CD14-positive monocyte (primary cell): Measurements from ENCODE around the gene AKAP6. TPM values are rescaled to one million over a fixed set of nuclear protein-coding genes. Genes with fewer than 3 reads are reported as not detected.

ENCODE experiments used
- DNase-seq, 3 donors: peaks; one replicate each; pipeline ENCODE4 v3.0.0-alpha.2; 2011 to 2022
- H2AFZ ChIP-seq: 2 replicates; pipeline ENCODE4 v1.6.0; 2012; ENCODE audit warnings: mild to moderate bottlenecking, low read depth, low read length, inconsistent platforms; ENCODE audit not compliant: insufficient read depth, poor library complexity, severe bottlenecking
- H3K27ac ChIP-seq, 2 donors: 1 replicate in 1 of 2; 2 replicates in 1 of 2; pipeline ENCODE4 v1.5.1; 2012 to 2013; ENCODE audit warnings: low read length in 2 of 2, control low read depth in 1 of 2, inconsistent platforms in 1 of 2, low read depth in 1 of 2, mild to moderate bottlenecking in 1 of 2
- H3K27me3 ChIP-seq, 2 donors: one replicate each; pipeline versions ENCODE4 v1.6.0 to v1.6.1; 2011 to 2013; ENCODE audit warnings: low read length in 2 of 2; ENCODE audit not compliant: control insufficient read depth in 2 of 2, insufficient read depth in 2 of 2
- H3K36me3 ChIP-seq, 2 donors: replicated peaks in 1 of 2; 1 replicate in 1 of 2; 2 replicates in 1 of 2; pipeline versions ENCODE4 v1.5.1 to v1.6.1; 2012 to 2013; ENCODE audit warnings: low read length in 2 of 2, control low read depth in 1 of 2, inconsistent platforms in 1 of 2, mild to moderate bottlenecking in 1 of 2; ENCODE audit not compliant: insufficient read depth in 2 of 2, control insufficient read depth in 1 of 2
- H3K4me1 ChIP-seq, 2 donors: 1 replicate in 1 of 2; 2 replicates in 1 of 2; pipeline versions ENCODE4 v1.5.1 to v1.6.1; 2012 to 2013; ENCODE audit warnings: low read length in 2 of 2, control low read depth in 1 of 2, inconsistent platforms in 1 of 2, mild to moderate bottlenecking in 1 of 2, moderate library complexity in 1 of 2; ENCODE audit not compliant: insufficient read depth in 2 of 2, control insufficient read depth in 1 of 2
- H3K4me2 ChIP-seq: replicated peaks from 2 replicates; pipeline ENCODE3; 2012; ENCODE audit warnings: low read length, moderate library complexity, mild to moderate bottlenecking; ENCODE audit not compliant: poor library complexity, severe bottlenecking; ENCODE audit errors: extremely low read depth
- H3K4me3 ChIP-seq, 3 experiments: fragments of 200-600 bp in 1 of 3; sonication (generic) in 1 of 3; replicated peaks in 1 of 3; 1 replicate in 2 of 3; 2 replicates in 1 of 3; pipeline ENCODE4 v1.5.1; 2011 to 2013; ENCODE audit warnings: low read length in 3 of 3, mild to moderate bottlenecking in 3 of 3, control low read depth in 2 of 3, low read depth in 2 of 3, inconsistent platforms in 1 of 3, moderate library complexity in 1 of 3
- H3K79me2 ChIP-seq: 2 replicates; pipeline ENCODE4 v1.6.0; 2012; ENCODE audit warnings: mild to moderate bottlenecking, control low read depth, inconsistent platforms, low read length, moderate library complexity; ENCODE audit not compliant: insufficient read depth
- H3K9ac ChIP-seq: 2 replicates; pipeline ENCODE4 v1.6.0; 2017; ENCODE audit warnings: low read length, mild to moderate bottlenecking; ENCODE audit not compliant: insufficient read depth, poor library complexity, severe bottlenecking
- H3K9me3 ChIP-seq, 2 donors: replicated peaks in 1 of 2; 1 replicate in 1 of 2; 2 replicates in 1 of 2; pipeline versions ENCODE4 v1.5.1 to v1.6.1; 2012 to 2013; ENCODE audit warnings: low read length in 2 of 2, control low read depth in 1 of 2; ENCODE audit not compliant: control insufficient read depth in 1 of 2, insufficient read depth in 1 of 2
- H4K20me1 ChIP-seq: 2 replicates; pipeline ENCODE4 v1.6.0; 2012; ENCODE audit warnings: mild to moderate bottlenecking, low read length, control low read depth, moderate library complexity; ENCODE audit not compliant: insufficient read depth
- H3K27ac Mint-ChIP-seq, 7 donors: one replicate each; pipeline ENCODE4 v1.8.0; 2020; ENCODE audit warnings: mild to moderate bottlenecking in 7 of 7, mixed read lengths in 7 of 7, moderate library complexity in 6 of 7, inconsistent platforms in 2 of 7
- H3K27me3 Mint-ChIP-seq, 3 donors: one replicate each; pipeline ENCODE4 v1.8.0; 2021 to 2022; ENCODE audit warnings: low read depth in 3 of 3, mild to moderate bottlenecking in 3 of 3, mixed read lengths in 3 of 3, moderate library complexity in 3 of 3, inconsistent platforms in 1 of 3
- H3K36me3 Mint-ChIP-seq, 2 donors: one replicate each; pipeline ENCODE4 v1.8.0; 2020; ENCODE audit warnings: mixed read lengths in 2 of 2, inconsistent platforms in 1 of 2, mild to moderate bottlenecking in 1 of 2
- H3K4me1 Mint-ChIP-seq: one replicate; pipeline ENCODE4 v1.8.0; 2020; ENCODE audit warnings: mild to moderate bottlenecking, mixed read lengths
- H3K4me3 Mint-ChIP-seq, 2 donors: one replicate each; pipeline ENCODE4 v1.8.0; 2020; ENCODE audit warnings: mild to moderate bottlenecking in 2 of 2, mixed read lengths in 2 of 2, moderate library complexity in 1 of 2
- H3K9me3 Mint-ChIP-seq, 7 donors: one replicate each; pipeline ENCODE4 v1.8.0; 2020 to 2022; ENCODE audit warnings: mixed read lengths in 7 of 7, mild to moderate bottlenecking in 6 of 7, moderate library complexity in 6 of 7, inconsistent platforms in 2 of 7
- WGBS: methylation state at CpG from one replicate; pipeline ENCODE4 v1.1.5; 2013; ENCODE audit warnings: missing lambda C conversion rate; ENCODE audit not compliant: insufficient coverage; 5-methylcytosine and 5-hydroxymethylcytosine counted together
- intact Hi-C, 2 donors: fragments of 100-400 bp; cut with micrococcal nuclease; formaldehyde crosslinking; loops; one replicate each; pipeline versions ENCODE4 v1.15.0 to v1.15.1; 2023
- polyA plus RNA-seq, 3 donors: library from polyadenylated mRNA; depleted of rRNA in 1 of 3; unstranded in 2 of 3; stranded (reverse) in 1 of 3; fragments of 300-500 nt in 2 of 3; fragments of >200 nt in 1 of 3; fragmentation: Illumina TruSeq in 2 of 3; gene quantifications; 1 replicate in 2 of 3; 2 replicates in 1 of 3; pipeline ENCODE4 v1.2.3, GENCODE V29; 2012 to 2021
- TF ChIP-seq, protein P1 (sequence below): fragments of 200-600 bp; IDR thresholded peaks from one replicate; pipeline ENCODE4 v1.8.0; 2022; ENCODE audit warnings: antibody characterized with exemption, mild to moderate bottlenecking

Gene AKAP6
- polyA plus RNA-seq, 3 donors: not detected

DNA sequence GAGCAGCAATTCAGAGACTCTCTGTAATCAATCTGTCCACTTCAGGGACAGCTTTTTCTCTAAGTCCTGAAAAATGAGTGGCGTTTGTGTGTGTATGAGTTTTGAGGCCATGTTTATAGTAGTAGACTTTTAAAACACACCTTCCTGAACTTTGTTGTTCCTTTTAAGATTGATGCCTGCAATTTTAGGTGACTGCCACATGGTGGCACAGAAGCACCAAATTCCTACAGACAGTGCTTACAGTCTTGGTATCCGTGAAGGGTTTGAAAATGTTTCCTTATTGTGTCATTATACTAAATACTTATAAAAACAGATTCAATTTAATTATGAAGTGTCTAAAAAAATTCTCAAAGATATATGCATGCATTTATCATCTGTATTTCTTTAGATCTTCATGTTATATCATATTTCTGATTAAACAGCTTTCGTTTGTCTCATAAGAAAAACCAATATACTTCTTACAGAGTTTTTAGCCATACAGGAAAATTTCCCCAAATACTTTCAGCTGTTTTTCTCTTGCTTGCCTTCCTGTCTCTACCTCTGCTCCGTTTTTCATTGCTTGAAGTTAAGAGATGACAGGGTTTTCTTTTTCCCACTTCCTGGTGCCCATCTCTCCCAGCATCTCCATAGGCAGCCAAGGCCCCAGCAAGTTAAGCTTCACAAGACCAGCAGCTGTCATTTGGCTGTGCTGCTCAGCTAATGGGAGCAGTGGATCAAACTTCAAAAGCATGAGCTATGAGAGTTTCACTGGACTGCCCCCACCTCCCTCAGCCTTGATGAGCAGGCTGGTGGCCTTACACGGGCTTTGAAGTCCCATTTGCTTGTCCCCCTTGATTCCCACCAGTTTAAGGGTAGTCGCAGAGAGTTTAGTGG lies 259.6 kb downstream of the AKAP6 start:
- H3K4me1 Mint-ChIP-seq: no peaks in the 10 kb centered on the region
- Histone ChIP-seq H3K9me3 (peaks cover 0 to 5% of the 10 kb centered on the region in 2 donors), H3K79me2 (no peaks in the 10 kb centered on the region), H3K9ac (no peak overlapping the region), H4K20me1 (no peaks in the 10 kb centered on the region), H3K4me3 (no peak overlapping the region), H3K4me2 (no peak overlapping the region), H3K27ac (no peak overlapping the region), H2AFZ (no peak overlapping the region), H3K36me3 (no peaks in the 10 kb centered on the region), H3K27me3 (no peaks in the 10 kb centered on the region), H3K4me1 (no peaks in the 10 kb centered on the region)
- TF ChIP-seq, protein P1, sequence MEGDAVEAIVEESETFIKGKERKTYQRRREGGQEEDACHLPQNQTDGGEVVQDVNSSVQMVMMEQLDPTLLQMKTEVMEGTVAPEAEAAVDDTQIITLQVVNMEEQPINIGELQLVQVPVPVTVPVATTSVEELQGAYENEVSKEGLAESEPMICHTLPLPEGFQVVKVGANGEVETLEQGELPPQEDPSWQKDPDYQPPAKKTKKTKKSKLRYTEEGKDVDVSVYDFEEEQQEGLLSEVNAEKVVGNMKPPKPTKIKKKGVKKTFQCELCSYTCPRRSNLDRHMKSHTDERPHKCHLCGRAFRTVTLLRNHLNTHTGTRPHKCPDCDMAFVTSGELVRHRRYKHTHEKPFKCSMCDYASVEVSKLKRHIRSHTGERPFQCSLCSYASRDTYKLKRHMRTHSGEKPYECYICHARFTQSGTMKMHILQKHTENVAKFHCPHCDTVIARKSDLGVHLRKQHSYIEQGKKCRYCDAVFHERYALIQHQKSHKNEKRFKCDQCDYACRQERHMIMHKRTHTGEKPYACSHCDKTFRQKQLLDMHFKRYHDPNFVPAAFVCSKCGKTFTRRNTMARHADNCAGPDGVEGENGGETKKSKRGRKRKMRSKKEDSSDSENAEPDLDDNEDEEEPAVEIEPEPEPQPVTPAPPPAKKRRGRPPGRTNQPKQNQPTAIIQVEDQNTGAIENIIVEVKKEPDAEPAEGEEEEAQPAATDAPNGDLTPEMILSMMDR: peak; percentile 81
- H3K36me3 Mint-ChIP-seq: no peaks in the 10 kb centered on the region
- 100% methylated on average over 1 of the region's 6 CpGs for WGBS
- no peak overlapping the region for H3K27ac Mint-ChIP-seq
- no peak overlapping the region for H3K4me3 Mint-ChIP-seq
- intact Hi-C loops: no loop called here
- peaks cover 1 to 2% (median 2%) of the 10 kb centered on the region in 3 donors for H3K27me3 Mint-ChIP-seq
- peaks cover 2 to 7% (median 4%) of the 10 kb centered on the region in 7 donors for H3K9me3 Mint-ChIP-seq
- peak; percentile 2 to 23 (median 22) for DNase-seq

DNA sequence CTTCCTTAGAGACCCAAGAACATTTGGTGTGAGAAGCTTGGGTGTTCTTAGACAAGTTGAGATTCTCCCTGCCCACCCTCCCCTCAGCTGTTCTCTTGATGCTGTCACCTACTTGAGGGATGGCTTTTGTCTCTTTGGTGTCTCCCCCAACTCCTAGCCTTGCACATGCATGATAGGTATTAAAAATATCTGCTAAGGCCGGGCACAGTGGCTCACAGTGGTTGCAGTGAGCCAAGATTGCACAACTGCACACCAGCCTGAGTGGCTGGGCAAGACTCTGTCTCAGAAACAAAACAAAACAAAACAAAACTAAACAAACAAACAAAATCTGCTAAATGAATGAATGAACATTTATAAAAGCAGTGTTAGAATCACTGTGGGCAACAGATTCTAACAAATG lies 261.1 kb downstream of the AKAP6 start:
- Mint-ChIP-seq H3K4me3 (no peak overlapping the region), H3K27me3 (peaks cover 2% of the 10 kb centered on the region in 3 donors), H3K36me3 (no peaks in the 10 kb centered on the region), H3K9me3 (peaks cover 0 to 2% (median 0%) of the 10 kb centered on the region in 7 donors), H3K4me1 (no peaks in the 10 kb centered on the region), H3K27ac (no peak overlapping the region)
- Histone ChIP-seq H3K27ac (no peak overlapping the region), H2AFZ (no peak overlapping the region), H3K9me3 (no peaks in the 10 kb centered on the region), H3K4me3 (no peak overlapping the region), H3K79me2 (no peaks in the 10 kb centered on the region), H3K9ac (no peak overlapping the region), H3K27me3 (no peaks in the 10 kb centered on the region), H4K20me1 (no peaks in the 10 kb centered on the region), H3K36me3 (no peaks in the 10 kb centered on the region), H3K4me1 (no peaks in the 10 kb centered on the region), H3K4me2 (no peak overlapping the region)
- WGBS: no CpG with 5 or more reads among the region's 1 CpG
- intact Hi-C loops: no loop called here
- TF ChIP-seq, protein P1: no peak
- DNase-seq: no peak
